GM12874 (cell line): Measurements from ENCODE around the gene INPP5A.

ENCODE experiments used
- TF ChIP-seq, protein P1 (sequence below): IDR thresholded peaks from 2 replicates; pipeline ENCODE4 v1.5.1; 2011; ENCODE audit warnings: low read depth, mild to moderate bottlenecking, control low read depth, low read length, moderate library complexity; ENCODE audit not compliant: insufficient read depth

The INPP5A gene

DNA sequence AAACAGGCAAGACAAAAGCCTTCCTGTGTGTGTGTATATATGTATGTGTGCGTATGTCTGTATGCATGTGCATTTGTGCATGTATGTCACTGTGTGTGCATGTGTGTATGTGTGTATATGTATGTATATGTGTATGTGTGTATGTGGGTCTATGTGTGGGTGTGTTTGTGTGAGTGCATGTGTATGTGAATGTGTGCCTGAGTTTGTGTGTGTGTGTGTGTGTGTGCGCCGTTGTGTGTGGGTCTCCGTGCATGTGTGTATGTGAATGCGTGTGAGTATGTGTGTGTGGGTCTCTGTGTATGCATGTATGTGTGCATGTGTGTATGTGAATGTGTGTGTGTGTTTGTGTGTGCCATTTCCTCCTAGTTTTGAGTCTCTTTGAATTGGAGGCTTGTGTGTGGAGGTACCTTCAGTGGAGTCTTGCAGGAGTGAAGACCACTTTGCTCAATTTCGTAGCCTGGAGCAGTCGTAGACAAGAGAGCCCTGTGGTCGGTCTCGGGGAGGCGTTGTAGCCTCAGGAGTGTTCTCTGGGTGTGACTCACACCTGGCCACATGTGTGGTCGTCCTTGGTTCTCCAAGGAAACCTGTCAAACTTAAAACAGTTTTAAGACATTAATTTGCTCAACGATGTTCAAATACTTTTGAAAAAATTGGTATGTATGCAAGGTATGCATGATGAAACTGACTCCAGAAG, 28.1 kb downstream of the INPP5A start:
- TF ChIP-seq, protein P1, sequence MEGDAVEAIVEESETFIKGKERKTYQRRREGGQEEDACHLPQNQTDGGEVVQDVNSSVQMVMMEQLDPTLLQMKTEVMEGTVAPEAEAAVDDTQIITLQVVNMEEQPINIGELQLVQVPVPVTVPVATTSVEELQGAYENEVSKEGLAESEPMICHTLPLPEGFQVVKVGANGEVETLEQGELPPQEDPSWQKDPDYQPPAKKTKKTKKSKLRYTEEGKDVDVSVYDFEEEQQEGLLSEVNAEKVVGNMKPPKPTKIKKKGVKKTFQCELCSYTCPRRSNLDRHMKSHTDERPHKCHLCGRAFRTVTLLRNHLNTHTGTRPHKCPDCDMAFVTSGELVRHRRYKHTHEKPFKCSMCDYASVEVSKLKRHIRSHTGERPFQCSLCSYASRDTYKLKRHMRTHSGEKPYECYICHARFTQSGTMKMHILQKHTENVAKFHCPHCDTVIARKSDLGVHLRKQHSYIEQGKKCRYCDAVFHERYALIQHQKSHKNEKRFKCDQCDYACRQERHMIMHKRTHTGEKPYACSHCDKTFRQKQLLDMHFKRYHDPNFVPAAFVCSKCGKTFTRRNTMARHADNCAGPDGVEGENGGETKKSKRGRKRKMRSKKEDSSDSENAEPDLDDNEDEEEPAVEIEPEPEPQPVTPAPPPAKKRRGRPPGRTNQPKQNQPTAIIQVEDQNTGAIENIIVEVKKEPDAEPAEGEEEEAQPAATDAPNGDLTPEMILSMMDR: no peak

DNA sequence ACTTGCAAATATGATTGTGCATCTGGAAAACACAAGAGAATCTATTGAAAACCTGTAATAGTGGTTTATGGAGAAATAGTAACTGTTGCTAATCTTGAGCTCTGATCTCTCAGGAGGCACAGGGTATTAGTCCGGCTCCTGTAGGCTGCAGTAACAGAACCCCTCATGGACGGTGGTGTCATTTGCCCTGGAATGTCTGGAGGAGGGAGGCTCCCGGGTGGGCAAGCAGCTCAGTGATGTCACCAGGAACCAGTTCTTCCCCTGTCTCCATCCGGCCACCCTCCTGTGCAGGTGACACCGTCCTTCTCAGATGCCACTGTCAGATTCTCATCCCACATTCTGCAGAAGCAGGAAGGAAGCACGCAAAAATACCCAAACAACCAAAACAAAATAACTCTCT, 29.3 kb downstream of the INPP5A start:
- TF ChIP-seq, protein P1: no peak

- TF ChIP-seq, protein P1: no peak
These were observed 32.7 kb downstream of the INPP5A start for GRCh38 chr10:132570265-132570664.

DNA sequence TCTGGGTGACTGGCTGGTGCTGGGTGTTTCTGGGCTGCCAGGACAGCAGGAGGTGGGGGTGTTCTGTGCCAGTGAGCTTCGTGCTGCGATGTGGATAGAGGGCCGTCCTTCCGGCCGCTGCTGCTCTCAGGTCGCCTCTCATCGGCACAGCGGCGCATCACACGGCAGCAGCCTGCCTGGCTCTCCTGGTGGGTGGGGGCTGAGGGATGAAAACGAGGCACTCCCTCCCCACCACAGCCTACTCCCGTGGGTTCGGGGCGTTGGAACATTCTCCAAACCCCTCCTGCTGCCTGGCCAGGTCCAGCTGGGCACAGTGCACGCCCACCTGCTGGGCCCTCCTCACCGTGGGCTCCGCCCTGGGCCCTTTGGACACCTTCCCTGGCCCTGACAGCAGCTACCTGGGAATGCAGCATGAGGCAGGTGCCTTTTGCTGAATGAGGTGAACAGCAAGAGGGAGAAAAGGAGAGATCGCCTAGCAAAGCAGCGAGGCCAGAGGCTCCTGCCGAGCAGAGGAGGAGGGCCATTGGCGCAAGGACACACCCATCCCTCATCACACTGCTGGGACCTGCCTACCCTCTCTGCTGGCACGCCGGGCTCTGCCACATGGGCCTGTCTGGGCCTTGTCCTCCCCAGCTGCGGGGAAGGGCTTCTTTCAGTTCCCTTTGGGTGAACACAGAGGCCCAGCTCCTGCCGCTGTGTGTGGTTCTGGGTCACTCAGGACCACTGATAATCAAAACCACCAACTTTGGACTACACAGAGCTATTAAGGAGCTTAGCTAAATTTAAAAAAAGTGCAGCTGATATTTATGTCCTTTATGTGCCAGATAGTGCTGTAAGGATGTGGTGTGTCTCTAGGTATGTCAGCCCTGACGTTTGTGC, 33.4 kb downstream of the INPP5A start:
- TF ChIP-seq, protein P1: no peak

DNA sequence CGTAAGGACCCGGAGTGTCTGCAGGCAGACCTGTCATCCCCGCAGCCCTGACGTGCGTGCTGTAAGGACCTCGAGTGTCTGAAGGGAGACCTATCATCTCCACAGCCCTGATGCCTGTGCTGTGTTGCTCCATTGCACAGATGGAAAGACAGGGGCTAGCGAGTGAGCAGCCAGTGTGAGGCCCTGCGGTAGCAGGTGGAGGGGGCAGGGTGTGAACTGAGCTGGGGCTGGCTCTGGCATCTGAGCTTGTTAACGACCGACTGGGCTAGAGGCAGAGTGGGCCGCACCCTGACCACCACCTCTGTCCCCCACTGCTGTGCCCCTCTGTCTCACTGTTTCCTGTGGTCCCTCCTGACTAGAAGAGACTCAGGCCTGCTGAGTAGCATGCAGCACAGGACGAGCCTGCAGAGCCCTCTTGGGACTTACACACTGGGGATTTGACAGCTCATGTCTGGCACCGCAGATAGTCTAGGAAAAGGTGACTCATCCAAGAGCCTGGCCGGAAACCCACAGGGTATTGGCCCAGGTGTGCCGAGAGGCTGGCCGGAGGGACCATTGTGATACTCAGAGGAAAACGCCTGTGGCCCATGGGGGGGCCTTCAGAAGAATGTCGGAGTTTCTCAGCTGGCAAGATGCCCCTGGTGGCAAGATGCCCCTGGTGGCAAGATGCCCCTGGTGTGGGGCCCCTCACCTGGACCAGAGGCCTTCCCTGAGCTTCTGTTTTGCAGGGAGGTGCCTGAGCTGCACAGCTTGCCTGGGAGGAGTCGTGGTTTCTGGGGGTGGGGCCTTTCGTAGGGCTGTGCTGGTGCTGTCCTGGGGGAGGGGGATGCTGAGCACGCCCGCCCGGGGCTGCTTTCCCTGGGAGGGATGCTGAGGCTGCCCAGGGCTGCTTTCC, 34.3 kb downstream of the INPP5A start:
- TF ChIP-seq, protein P1: no peak

DNA sequence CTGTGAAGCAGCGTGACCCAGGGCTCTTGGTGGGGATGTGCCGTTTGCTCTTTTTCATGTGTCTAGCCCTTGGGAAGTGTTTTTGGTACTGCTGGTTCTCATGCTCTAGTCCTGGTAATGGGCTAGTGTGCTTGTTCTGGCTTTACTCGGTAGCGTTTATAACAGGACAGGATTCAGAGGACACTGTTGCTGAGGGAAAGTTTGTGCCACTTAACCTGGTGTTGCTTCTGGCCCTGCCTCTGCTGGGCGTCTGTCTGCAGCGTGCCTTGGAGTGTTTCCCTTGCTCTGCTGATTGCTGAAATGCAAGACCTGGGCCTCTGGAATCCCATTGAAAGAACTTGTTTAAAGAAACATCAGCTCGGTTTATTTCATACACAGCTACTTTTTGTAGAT, 35.0 kb downstream of the INPP5A start:
- TF ChIP-seq, protein P1: no peak

GRCh38 chr10:132574288-132574687, 36.7 kb downstream of the INPP5A start:
- TF ChIP-seq, protein P1: no peak
